Cortex of kidney (tissue), 1 donor: ENCODE results near the gene TUBB.
A peak's percentile ranks its signal among the peaks of the same experiment; 100 is the strongest.

Experiments used
- DNase-seq: peaks from one replicate; lab custom pipeline; 2025; lab: John Stamatoyannopoulos, UW

The TUBB gene

GRCh38 chr6:30719791-30720737 is at the start of gene TUBB:
TSS of gene TUBB (plus strand) at chr6:30720352. CDS start at chr6:30720507, 155 bp downstream.
- DNase-seq, result peak; percentile 30

DNA sequence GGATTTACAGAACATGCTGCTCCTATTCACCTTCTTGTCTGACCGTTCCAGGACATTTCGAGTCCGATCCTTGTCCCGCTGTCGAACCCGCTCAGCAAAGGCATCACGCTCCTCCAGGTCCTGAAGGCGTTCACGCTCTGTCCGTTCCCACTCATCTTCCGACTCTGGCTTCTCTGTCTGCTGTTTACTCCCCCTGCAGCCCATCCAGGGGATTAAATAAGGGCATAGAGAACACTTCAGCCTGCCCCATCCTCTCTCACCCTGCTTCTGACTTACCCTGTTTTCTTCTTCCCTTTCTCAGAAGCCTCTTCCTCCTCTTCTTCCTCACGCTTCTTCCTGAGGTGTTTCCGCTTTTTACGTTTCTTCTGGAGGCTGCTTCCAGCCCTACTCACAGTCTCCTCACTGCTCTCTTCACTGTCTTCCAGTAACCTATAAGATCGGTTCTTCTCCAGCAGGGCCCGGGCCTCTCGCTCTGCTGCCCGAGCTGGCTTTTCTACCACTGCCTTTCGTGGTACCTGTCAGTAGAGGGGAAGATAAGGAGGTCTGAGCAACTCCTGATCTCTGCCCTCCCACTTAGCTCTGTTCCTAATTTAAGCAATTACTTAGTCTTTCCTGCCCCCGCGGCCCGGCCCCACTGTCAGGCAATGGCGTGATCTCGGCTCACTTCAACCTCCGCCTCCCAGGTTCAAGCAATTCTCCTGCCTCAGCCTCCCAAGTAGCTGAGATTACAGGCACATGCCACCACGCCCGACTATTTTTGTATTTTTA is 49.2 kb upstream of the TUBB start:
- DNase-seq, result no peak

DNA sequence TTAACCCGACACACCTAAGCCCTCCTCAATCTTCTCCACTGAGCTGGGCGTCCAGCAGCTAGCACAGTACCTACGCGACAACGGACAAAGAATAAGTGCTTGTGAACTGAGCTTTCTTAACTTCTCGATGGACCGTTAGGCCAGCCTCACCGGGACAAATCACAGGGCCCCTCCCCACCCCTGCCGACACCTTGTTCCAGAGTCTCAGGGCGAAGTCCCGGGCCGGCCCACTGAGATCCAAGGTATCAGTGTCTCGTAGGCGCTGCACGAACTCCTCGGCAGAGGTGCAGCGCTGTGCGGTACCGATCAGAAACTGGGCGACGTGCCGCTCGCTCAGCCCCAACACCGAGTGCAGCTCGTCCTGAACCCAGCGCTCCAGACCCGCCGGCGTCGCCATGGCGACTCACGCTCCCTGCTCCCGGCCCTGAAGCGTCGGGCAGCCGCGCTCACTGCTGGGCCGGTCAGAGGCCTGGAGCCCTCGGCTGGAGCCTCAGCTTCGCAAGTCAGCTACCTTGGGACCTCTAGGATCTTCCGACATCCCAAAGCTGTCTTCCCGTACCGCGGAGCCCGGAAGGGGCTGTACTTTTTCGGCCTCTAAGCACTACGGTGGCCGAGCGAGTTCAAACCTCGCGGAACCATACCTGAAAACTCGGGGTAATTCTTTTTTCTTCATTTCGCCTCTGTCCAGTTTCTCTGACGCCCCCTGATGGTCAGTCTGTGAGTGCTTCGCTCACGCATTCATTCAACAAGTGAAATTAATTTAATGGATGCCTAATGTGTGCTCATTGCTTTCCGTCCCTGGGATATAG is 47.5 kb upstream of the TUBB start, which contains the start of gene DHX16:
Gene DHX16 (minus strand): TSS at position 562 of the 809 bp plus-strand sequence. CDS start 165 bp downstream, at position 397.
- DNase-seq, result no peak

DNA sequence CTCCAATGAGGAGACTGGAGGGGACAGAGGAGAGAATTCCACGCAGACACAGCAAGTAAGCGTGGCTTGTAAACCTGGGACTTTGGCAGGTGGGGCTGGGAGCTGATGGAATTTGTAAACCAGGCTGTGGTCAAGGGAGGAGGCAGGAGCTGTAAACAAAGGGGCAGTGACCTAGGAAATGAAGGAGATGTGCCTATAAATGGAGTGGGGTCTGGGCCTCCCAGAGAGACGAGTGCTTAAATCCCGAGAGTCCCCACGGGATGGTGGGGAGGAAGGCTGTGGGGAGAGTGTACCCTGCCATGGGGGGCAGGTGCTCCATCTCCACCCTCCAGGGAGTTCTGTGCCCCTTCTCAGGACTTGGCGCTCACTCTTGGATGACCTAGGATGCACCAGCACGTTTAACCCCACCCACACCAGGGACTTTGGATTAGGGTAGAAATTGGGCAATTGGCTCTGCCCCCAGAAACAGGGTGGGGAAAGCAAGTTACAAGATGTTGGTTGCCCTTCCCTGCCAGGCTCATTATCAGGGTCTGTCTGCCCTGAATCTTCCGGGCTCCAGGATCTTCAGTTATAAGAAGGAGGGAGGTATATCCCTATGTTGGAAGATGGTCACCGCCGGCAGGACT is 43.4 kb upstream of the TUBB start:
- no peak for DNase-seq

GRCh38 chr6:30678964-30679726 is 41.0 kb upstream of the TUBB start:
- DNase-seq, result no peak

DNA sequence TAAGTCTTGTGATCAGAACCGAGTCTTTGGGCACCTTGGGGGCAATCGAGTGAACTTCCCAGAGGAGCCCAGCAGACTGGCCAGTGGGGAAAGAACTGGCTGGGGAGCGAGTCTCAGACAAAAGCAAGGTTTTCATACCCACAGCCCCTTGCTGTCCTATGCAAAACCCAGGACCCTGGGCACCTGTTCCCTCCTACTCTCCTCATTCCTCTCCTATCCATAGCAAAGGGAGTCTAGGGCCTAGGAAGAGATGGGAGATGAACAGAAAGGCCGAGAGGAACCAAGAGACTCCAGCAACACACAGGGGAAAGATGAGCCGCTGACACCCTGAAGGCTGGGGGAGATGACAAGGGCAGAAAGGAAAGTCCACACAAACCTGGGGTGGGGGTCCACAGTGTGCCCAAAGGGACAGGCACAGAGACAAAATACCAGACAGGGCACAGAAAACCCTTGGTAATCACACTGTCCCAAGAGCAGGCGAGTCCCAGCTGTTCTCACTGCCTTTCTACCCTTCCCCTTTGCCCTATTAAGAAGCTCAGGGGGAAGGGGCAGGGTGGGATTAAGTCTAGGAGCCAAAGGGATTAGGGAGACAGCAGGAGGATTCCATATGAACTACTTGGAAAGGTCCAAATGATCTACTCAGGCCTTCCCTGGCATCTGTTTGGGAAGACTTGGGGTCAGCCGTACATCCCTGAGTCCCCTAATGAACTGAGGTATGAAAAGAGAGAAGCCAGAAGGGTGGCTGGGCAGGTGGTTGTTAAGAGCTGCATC is 40.2 kb upstream of the TUBB start:
- no peak for DNase-seq

GRCh38 chr6:30681766-30682142 is 38.4 kb upstream of the TUBB start:
- DNase-seq, result no peak

- no peak for DNase-seq
These were observed 37.7 kb upstream of the TUBB start for GRCh38 chr6:30682143-30683117.

DNA sequence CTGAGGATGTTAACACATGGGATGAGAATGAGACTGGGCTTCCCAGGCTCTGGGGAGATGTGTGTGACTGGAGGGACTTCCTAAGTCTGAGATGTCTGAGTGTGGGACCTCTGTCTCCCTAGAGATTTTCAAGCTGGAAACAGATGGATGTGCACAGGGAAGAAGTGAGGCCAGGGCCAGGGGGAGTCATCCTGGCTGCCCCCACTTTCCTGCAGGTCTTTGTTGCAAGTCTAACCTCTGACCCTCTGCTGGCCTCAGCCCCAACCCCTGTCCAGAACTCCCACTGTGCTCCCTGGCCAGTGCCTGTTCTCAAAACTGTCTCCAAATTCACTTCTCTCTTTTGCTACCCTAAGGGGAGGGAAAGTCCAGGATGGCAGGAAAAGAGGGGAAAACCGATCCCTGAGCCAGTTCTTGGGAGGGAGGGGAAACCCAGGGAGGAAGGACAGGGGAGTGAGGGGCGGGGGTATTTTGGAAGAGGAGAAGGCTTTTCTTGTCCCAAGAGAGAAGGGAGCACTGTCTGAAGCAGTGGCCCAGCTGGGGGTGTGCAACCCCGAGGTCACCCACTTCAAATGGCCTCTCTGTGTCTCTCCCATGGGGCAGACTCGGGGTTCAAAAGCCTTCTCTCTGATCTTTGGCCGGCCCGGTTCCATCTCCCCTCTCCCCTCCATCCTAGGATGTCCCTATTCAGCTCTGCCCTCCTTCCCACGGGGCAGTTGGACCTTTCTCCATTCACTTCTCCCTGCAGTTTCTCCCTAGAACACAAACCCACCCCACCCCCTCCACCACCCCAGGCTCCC is 36.8 kb upstream of the TUBB start:
- DNase-seq, result no peak

DNA sequence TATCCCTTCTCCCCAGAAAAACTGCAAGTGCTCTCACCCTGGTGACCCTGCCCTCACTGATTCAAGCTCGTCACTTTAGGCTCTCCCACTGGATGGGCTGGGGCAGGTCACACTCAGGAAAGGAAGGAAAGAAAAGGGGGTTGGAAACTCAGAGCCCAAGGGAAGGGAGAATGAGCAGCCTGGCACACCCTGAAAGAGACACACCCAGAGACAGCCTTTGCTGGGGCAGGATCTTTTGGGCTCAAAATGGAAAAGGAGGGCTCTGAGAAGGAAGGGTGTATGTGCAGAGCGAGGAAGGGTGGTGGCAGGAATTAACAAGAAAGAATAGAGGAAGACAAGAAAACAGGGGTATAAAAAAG is 36.2 kb upstream of the TUBB start:
- DNase-seq, result no peak

DNA sequence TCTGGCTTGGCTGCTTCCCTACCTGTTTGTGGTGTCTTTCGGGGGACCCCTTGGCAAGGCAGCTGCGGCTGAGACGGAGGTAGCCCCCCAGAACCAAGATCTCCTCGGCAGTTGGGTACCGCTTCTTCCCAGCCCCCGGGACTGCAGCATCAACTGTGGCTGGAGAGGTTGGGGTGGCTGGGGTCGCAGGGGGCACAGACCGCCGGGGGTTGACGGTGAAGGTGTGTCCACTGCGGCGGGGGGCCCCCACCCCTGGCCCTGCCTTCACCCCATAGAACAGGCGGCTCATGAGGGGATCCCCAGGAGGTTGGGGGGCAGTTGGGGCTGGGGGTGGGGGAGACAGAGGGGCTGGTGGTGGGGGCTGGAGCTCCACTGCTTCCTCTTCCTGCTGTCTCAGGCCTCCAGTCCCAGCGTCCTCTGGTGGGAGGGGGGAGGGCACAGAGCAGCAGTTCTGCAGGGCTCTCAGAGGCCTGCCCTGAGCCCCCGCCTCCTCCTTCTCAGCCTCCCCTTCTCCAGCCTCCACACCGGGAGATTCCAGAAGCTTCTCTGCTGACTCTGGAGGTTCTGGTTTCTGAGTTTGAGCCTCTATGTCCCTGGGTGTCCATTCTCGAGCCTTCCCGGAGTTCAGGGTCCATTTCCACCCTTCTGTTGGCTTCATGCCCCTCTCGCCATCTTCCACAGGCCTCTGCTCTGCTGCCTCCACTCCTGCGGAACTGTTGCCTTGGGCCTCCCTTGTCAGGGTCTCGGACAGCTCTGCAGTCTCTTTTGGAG is 35.6 kb upstream of the TUBB start:
- DNase-seq, result no peak

GRCh38 chr6:30685157-30686008 is 34.8 kb upstream of the TUBB start:
- DNase-seq, result no peak

- no peak for DNase-seq
These were observed 33.9 kb upstream of the TUBB start, which contains the start of gene PPP1R18 for GRCh38 chr6:30686009-30686907. TSS of gene PPP1R18 (minus strand) at chr6:30686645. CDS start at chr6:30686018, 627 bp downstream.

- no peak for DNase-seq
These were observed 33.1 kb upstream of the TUBB start for GRCh38 chr6:30686908-30687658.
